GM10266 (cell line): ENCODE data around the gene USP37.

Source experiments
- DNase-seq: peaks from one replicate; pipeline ENCODE4 v3.0.0; 2012; ENCODE audit errors: extremely low spot score
- CTCF ChIP-seq: IDR thresholded peaks from 2 replicates; pipeline ENCODE4 v1.5.1; 2012; ENCODE audit warnings: mild to moderate bottlenecking, low read depth; ENCODE audit not compliant: control insufficient read depth, insufficient read depth; ENCODE audit errors: missing control alignments

Gene USP37

GRCh38 chr2:218456849-218457248, 111.3 kb downstream of the USP37 start:
- DNase-seq, result no peak
- no peak for TF ChIP-seq CTCF

GRCh38 chr2:218452079-218452478, 116.1 kb downstream of the USP37 start:
- TF ChIP-seq CTCF, result no peak
- no peak for DNase-seq

GRCh38 chr2:218448934-218449333, 119.2 kb downstream of the USP37 start:
- DNase-seq, result no peak

GRCh38 chr2:218447072-218447471, 121.1 kb downstream of the USP37 start:
- TF ChIP-seq CTCF, result no peak
- DNase-seq, result no peak

More at GRCh38 chr2:218448934-218449333, 119.2 kb downstream of the USP37 start:
- TF ChIP-seq CTCF, result no peak

GRCh38 chr2:218446547-218446946, 121.6 kb downstream of the USP37 start:
- DNase-seq, result no peak
- TF ChIP-seq CTCF, result no peak

- TF ChIP-seq CTCF, result no peak
- no peak for DNase-seq
These were observed 122.5 kb downstream of the USP37 start for GRCh38 chr2:218445602-218446001.

GRCh38 chr2:218444692-218445357, 123.3 kb downstream of the USP37 start:
- no peak for TF ChIP-seq CTCF
- no peak for DNase-seq
